BE2C (cell line): ENCODE data around the gene ATP2B1. TPM values are rescaled to one million over a fixed set of nuclear protein-coding genes. Genes with fewer than 3 reads are reported as not detected.
"Not testable (repeated sequence)": the region's sequence is repeated elsewhere in the genome, so short reads cannot be mapped to it uniquely, and the experiment has no call there.

ENCODE experiments used
- DNase-seq: peaks from one replicate; pipeline ENCODE4 v3.0.0-alpha.2; 2020
- H3K27me3 ChIP-seq: fragments of 250-450 bp; sonication (Bioruptor Pico); 2 replicates; pipeline ENCODE4 v1.5.1; 2020; ENCODE audit warnings: mild to moderate bottlenecking
- H3K36me3 ChIP-seq: fragments of 250-450 bp; sonication (Bioruptor Pico); 2 replicates; pipeline ENCODE4 v1.5.1; 2020; ENCODE audit warnings: mild to moderate bottlenecking
- H3K4me1 ChIP-seq: fragments of 250-450 bp; sonication (Bioruptor Pico); 2 replicates; pipeline ENCODE4 v1.5.1; 2020
- H3K4me3 ChIP-seq: 2 replicates; pipeline ENCODE4 v1.5.1; 2011; ENCODE audit warnings: low read depth, low read length
- H3K9me3 ChIP-seq: fragments of 250-450 bp; sonication (Bioruptor Pico); 2 replicates; pipeline ENCODE4 v1.5.1; 2020
- polyA plus RNA-seq: library from polyadenylated mRNA; unstranded; fragments of >200 nt; gene quantifications from one replicate; pipeline ENCODE4 v1.2.1, GENCODE V29; 2012; ENCODE audit warnings: low read depth, missing spikeins; ENCODE audit not compliant: insufficient read length, insufficient read depth
- TF ChIP-seq, protein P1 (sequence below): IDR thresholded peaks from 2 replicates; pipeline ENCODE4 v1.5.1; 2012; ENCODE audit warnings: mild to moderate bottlenecking, low read depth, low read length

The ATP2B1 gene
- 29.1 TPM for polyA plus RNA-seq

- peak; percentile 93 for DNase-seq
- no peaks in the 10 kb centered on the region; the same call in 1 of the 2 replicates for H3K36me3 ChIP-seq
- H3K27me3 ChIP-seq: no peaks in the 10 kb centered on the region; the same call in 1 of the 2 replicates
- H3K4me3 ChIP-seq: peak within 1 kb of the TSS; percentile 85
- TF ChIP-seq, protein P1, sequence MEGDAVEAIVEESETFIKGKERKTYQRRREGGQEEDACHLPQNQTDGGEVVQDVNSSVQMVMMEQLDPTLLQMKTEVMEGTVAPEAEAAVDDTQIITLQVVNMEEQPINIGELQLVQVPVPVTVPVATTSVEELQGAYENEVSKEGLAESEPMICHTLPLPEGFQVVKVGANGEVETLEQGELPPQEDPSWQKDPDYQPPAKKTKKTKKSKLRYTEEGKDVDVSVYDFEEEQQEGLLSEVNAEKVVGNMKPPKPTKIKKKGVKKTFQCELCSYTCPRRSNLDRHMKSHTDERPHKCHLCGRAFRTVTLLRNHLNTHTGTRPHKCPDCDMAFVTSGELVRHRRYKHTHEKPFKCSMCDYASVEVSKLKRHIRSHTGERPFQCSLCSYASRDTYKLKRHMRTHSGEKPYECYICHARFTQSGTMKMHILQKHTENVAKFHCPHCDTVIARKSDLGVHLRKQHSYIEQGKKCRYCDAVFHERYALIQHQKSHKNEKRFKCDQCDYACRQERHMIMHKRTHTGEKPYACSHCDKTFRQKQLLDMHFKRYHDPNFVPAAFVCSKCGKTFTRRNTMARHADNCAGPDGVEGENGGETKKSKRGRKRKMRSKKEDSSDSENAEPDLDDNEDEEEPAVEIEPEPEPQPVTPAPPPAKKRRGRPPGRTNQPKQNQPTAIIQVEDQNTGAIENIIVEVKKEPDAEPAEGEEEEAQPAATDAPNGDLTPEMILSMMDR: no peak
- H3K9me3 ChIP-seq: no peaks in the 10 kb centered on the region
- no peaks in the 10 kb centered on the region for H3K4me1 ChIP-seq
Observed at GRCh38 chr12:89708565-89709156, at the start of gene ATP2B1. TSS of gene ATP2B1 (minus strand) at chr12:89708838. CDS start at chr12:89655886, 52,952 bp downstream.

DNA sequence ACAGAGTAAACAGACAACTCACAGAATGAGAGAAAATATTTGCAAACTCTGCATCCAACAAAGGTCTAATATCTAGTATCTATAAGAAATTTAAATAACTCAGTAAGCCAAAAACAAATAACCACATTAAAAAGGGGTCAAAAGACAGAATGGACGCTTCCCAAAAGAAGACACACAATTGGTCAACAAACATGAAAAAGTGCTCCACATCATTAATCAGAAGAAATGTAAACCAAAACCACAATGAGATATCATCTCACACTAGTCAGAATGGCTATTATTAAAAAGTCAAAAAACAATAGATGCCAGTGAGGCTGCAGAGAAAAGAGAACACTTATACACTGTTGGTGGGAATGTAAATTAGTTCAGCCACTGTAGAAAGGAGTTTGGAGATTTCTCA, 49.3 kb upstream of the ATP2B1 start:
- H3K36me3 ChIP-seq, H3K4me3 ChIP-seq, H3K27me3 ChIP-seq, H3K4me1 ChIP-seq, H3K9me3 ChIP-seq, DNase-seq: not testable (repeated sequence)

DNA sequence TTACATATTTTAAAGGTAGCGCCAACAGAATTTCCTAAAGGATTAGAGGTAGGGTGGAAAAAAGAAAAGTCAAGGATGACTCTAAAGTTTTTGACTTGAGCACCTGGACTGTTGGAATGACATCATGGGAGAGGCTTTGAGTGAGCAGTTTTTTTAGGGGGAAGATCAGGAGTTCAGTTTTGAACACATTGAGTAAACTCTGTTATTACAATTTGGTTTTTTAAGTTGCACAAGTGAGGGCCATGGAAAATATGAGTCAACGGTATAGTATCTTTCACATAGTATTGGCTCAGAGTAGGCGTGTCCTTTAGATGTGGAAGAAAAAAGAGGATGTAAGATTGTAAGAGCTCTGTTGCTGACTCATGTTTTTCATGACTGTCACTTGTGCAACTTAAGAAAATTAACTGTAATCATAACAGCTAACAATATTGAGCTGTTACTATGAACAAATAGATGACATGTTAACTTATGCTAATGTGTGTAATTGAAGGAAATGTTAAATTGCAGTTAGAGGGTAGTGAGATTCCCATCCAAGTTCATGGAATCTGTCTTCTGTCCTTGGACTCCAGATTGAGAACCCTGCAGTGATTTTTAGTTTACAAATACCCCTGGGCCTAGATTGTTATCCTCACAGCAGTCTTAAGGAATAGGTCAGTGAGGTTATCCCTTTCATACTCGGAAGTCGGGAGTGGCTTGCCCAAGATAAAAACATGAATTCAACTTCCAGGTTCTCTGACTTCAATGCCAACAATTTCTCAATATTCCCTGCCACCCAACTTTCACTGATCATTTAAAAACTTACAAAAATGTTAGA, 48.2 kb upstream of the ATP2B1 start:
- H3K9me3 ChIP-seq: no peaks in the 10 kb centered on the region
- no peaks in the 10 kb centered on the region for H3K27me3 ChIP-seq
- TF ChIP-seq, protein P1: no peak
- H3K36me3 ChIP-seq: no peaks in the 10 kb centered on the region
- H3K4me1 ChIP-seq: no peaks in the 10 kb centered on the region
- H3K4me3 ChIP-seq: no peak overlapping the region
- DNase-seq: no peak

DNA sequence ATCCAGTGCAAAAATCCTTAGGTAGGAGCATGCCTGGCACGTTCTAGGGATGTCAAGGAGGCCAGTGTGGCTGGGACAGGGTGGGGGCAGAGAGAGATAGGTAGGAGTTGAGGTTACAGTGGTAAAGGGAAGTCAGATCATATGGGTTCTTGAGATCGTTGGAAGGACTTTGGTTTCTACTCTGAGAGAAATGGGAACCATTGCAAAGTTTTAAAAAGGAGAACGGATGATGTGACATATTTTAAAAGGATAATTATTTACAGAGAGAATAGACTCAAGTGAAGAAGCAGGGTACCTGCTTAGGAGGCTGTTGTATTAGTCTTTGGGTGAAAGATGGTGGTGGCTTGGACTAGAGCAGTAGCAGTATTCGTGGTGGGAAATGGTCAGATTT, 47.6 kb upstream of the ATP2B1 start:
- DNase-seq: no peak
- H3K9me3 ChIP-seq: no peaks in the 10 kb centered on the region
- no peaks in the 10 kb centered on the region for H3K4me1 ChIP-seq
- H3K27me3 ChIP-seq: no peaks in the 10 kb centered on the region
- TF ChIP-seq, protein P1: no peak
- no peak overlapping the region for H3K4me3 ChIP-seq
- H3K36me3 ChIP-seq: no peaks in the 10 kb centered on the region

DNA sequence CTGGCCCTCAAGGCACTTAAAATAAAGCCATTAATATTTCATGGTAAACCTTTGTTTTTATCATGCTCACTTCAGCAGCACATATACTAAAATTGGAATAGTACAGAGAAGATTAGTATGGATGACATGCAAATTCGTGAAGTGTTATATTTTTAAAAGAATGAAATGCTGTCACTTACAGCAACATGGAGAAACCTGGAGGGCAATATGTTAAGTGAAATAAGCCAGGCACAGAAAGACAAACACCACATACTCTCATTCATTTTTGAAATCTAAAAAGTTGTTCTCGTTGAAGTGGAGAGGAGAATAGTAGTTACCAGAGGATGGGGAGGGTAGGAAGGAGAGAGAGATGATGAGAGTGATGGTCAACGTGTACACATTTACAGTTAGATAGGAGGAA, 45.4 kb upstream of the ATP2B1 start:
- TF ChIP-seq, protein P1: no peak
- H3K4me1 ChIP-seq: no peaks in the 10 kb centered on the region
- no peak for DNase-seq
- no peaks in the 10 kb centered on the region for H3K36me3 ChIP-seq
- no peak overlapping the region for H3K4me3 ChIP-seq
- no peaks in the 10 kb centered on the region for H3K9me3 ChIP-seq
- H3K27me3 ChIP-seq: no peaks in the 10 kb centered on the region

GRCh38 chr12:89752341-89752740, 43.7 kb upstream of the ATP2B1 start:
- DNase-seq: no peak
- Histone ChIP-seq H3K4me3 (no peak overlapping the region), H3K27me3 (no peaks in the 10 kb centered on the region), H3K4me1 (no peaks in the 10 kb centered on the region), H3K9me3 (no peaks in the 10 kb centered on the region), H3K36me3 (no peaks in the 10 kb centered on the region)
- TF ChIP-seq, protein P1: no peak
